ENCODE measurements around the gene ZFPL1.

ZFPL1 gene

GRCh38 chr11:65121865-65122696 is 38.1 kb downstream of the ZFPL1 start, which contains the start of the genes FAU and MRPL49:
Gene FAU (minus strand): TSS chr11:65122134. CDS start chr11:65121813, 321 bp downstream.
Gene MRPL49 (plus strand): TSS chr11:65122321. CDS start chr11:65122347, 26 bp downstream.
- no peaks in the 10 kb centered on the region for H3K27me3 ChIP-seq (ENCODE audit: insufficient read depth, low read length)
- H4K8ac ChIP-seq (ENCODE audit: low read depth, low read length) = peak within 1 kb of the TSS; percentile 78
- H2BK5ac ChIP-seq (ENCODE audit: low read depth, low read length, poor library complexity) = peak within 1 kb of the TSS; percentile 65
- H2AFZ ChIP-seq (ENCODE audit: insufficient read depth, low read length, poor library complexity) = peak within 1 kb of the TSS; percentile 56
- peak within 1 kb of the TSS; percentile 71 for H3K18ac ChIP-seq (ENCODE audit: low read length)
- no peak within 1 kb of the TSS for H2BK12ac ChIP-seq (ENCODE audit: low read length)
- H3K4ac ChIP-seq (ENCODE audit: low read depth, low read length) = peak within 1 kb of the TSS; percentile 85
- peak within 1 kb of the TSS; percentile 72 for H4K12ac ChIP-seq (ENCODE audit: low read depth, low read length)
- peak within 1 kb of the TSS; percentile 74 for H3K4me2 ChIP-seq (ENCODE audit: low read length)
- H3K9ac ChIP-seq (ENCODE audit: low read length) = peak within 1 kb of the TSS; percentile 90
- peaks cover 46 to 56% of the 10 kb centered on the region in 2 experiments for H3K36me3 ChIP-seq (ENCODE audit: control insufficient read depth in 1 of 2, insufficient read depth in 2 of 2, low read length in 2 of 2)
- H3K27ac ChIP-seq (ENCODE audit: low read depth, low read length) = peak within 1 kb of the TSS; percentile 80
- H3K23ac ChIP-seq (ENCODE audit: low read length) = no peak within 1 kb of the TSS
- peak within 1 kb of the TSS; percentile 85 for H3K4me3 ChIP-seq (ENCODE audit: low read depth, low read length)
- H3K4me1 ChIP-seq (ENCODE audit: control insufficient read depth in 1 of 2, insufficient read depth in 2 of 2, low read length in 2 of 2) = peaks cover 0 to 5% of the 10 kb centered on the region in 2 experiments
- no CpG with 5 or more reads among the region's 64 CpGs for WGBS (ENCODE audit: extremely low coverage, insufficient coverage, insufficient read length)
- peak within 1 kb of the TSS; percentile 84 for H3K14ac ChIP-seq (ENCODE audit: low read length)
- H3K79me2 ChIP-seq (ENCODE audit: control insufficient read depth, insufficient read depth, low read length, poor library complexity) = peaks cover 15% of the 10 kb centered on the region
- peak; percentile 99 for DNase-seq
- peak within 1 kb of the TSS; percentile 91 for H4K91ac ChIP-seq (ENCODE audit: low read depth, low read length)
- H3K79me1 ChIP-seq (ENCODE audit: low read length) = peaks cover 12% of the 10 kb centered on the region
- H3K9me3 ChIP-seq (ENCODE audit: insufficient read depth, low read depth, low read length) = no peaks in the 10 kb centered on the region
- peak within 1 kb of the TSS; percentile 53 for H2BK120ac ChIP-seq (ENCODE audit: insufficient read depth, low read length, poor library complexity)
- peak within 1 kb of the TSS; percentile 85 for H2AK5ac ChIP-seq (ENCODE audit: low read length)

- no peak for DNase-seq
- H3K27me3 ChIP-seq (ENCODE audit: insufficient read depth, low read length) = no peaks in the 10 kb centered on the region
- H3K23ac ChIP-seq (ENCODE audit: low read length) = no peak overlapping the region
- no peak overlapping the region for H3K4me2 ChIP-seq (ENCODE audit: low read length)
- H3K18ac ChIP-seq (ENCODE audit: low read length) = no peak overlapping the region
- no peak overlapping the region for H2AK5ac ChIP-seq (ENCODE audit: low read length)
- peaks cover 11% of the 10 kb centered on the region for H3K79me2 ChIP-seq (ENCODE audit: control insufficient read depth, insufficient read depth, low read length, poor library complexity)
- no peak overlapping the region for H4K91ac ChIP-seq (ENCODE audit: low read depth, low read length)
- no peak overlapping the region for H4K8ac ChIP-seq (ENCODE audit: low read depth, low read length)
- H2BK120ac ChIP-seq (ENCODE audit: insufficient read depth, low read length, poor library complexity) = no peak overlapping the region
- no peak overlapping the region for H3K27ac ChIP-seq (ENCODE audit: low read depth, low read length)
- H2BK5ac ChIP-seq (ENCODE audit: low read depth, low read length, poor library complexity) = no peak overlapping the region
- peak overlapping the region; percentile 16 for H3K4me3 ChIP-seq (ENCODE audit: low read depth, low read length)
- H3K36me3 ChIP-seq (ENCODE audit: control insufficient read depth in 1 of 2, insufficient read depth in 2 of 2, low read length in 2 of 2) = peaks cover 58 to 65% of the 10 kb centered on the region in 2 experiments
- H3K9ac ChIP-seq (ENCODE audit: low read length) = no peak overlapping the region
- H2BK12ac ChIP-seq (ENCODE audit: low read length) = no peak overlapping the region
- H3K14ac ChIP-seq (ENCODE audit: low read length) = no peak overlapping the region
- no peaks in the 10 kb centered on the region for H3K9me3 ChIP-seq (ENCODE audit: insufficient read depth, low read depth, low read length)
- no peak overlapping the region for H2AFZ ChIP-seq (ENCODE audit: insufficient read depth, low read length, poor library complexity)
- no CpG with 5 or more reads among the region's 5 CpGs for WGBS (ENCODE audit: extremely low coverage, insufficient coverage, insufficient read length)
- H3K4me1 ChIP-seq (ENCODE audit: control insufficient read depth in 1 of 2, insufficient read depth in 2 of 2, low read length in 2 of 2) = peaks cover 0 to 5% of the 10 kb centered on the region in 2 experiments
- peaks cover 8% of the 10 kb centered on the region for H3K79me1 ChIP-seq (ENCODE audit: low read length)
- peak overlapping the region; percentile 28 for H3K4ac ChIP-seq (ENCODE audit: low read depth, low read length)
- no peak overlapping the region for H4K12ac ChIP-seq (ENCODE audit: low read depth, low read length)
Observed at GRCh38 chr11:65124480-65125196, 40.6 kb downstream of the ZFPL1 start.

- no peak overlapping the region for H3K4me2 ChIP-seq (ENCODE audit: low read length)
- H4K8ac ChIP-seq (ENCODE audit: low read depth, low read length) = no peak overlapping the region
- no peak overlapping the region for H3K27ac ChIP-seq (ENCODE audit: low read depth, low read length)
Observed at GRCh38 chr11:65125197-65126056, 41.4 kb downstream of the ZFPL1 start.

More at GRCh38 chr11:65125197-65126056, 41.4 kb downstream of the ZFPL1 start:
- Histone ChIP-seq H4K12ac (ENCODE audit: low read depth, low read length) (no peak overlapping the region), H3K36me3 (ENCODE audit: control insufficient read depth in 1 of 2, insufficient read depth in 2 of 2, low read length in 2 of 2) (peaks cover 60 to 65% of the 10 kb centered on the region in 2 experiments), H3K4me1 (ENCODE audit: control insufficient read depth in 1 of 2, insufficient read depth in 2 of 2, low read length in 2 of 2) (peaks cover 0 to 5% of the 10 kb centered on the region in 2 experiments), H3K4me3 (ENCODE audit: low read depth, low read length) (no peak overlapping the region), H3K9ac (ENCODE audit: low read length) (no peak overlapping the region), H3K4ac (ENCODE audit: low read depth, low read length) (no peak overlapping the region), H2AFZ (ENCODE audit: insufficient read depth, low read length, poor library complexity) (no peak overlapping the region), H2BK12ac (ENCODE audit: low read length) (no peak overlapping the region), H4K91ac (ENCODE audit: low read depth, low read length) (no peak overlapping the region), H2AK5ac (ENCODE audit: low read length) (no peak overlapping the region), H3K79me1 (ENCODE audit: low read length) (peaks cover 8% of the 10 kb centered on the region), H3K79me2 (ENCODE audit: control insufficient read depth, insufficient read depth, low read length, poor library complexity) (peaks cover 11% of the 10 kb centered on the region), H3K27me3 (ENCODE audit: insufficient read depth, low read length) (no peaks in the 10 kb centered on the region), H3K14ac (ENCODE audit: low read length) (no peak overlapping the region), H3K23ac (ENCODE audit: low read length) (no peak overlapping the region), H2BK120ac (ENCODE audit: insufficient read depth, low read length, poor library complexity) (no peak overlapping the region), H3K9me3 (ENCODE audit: insufficient read depth, low read depth, low read length) (no peaks in the 10 kb centered on the region), H3K18ac (ENCODE audit: low read length) (no peak overlapping the region), H2BK5ac (ENCODE audit: low read depth, low read length, poor library complexity) (no peak overlapping the region)
- DNase-seq = no peak
- no CpG with 5 or more reads among the region's 12 CpGs for WGBS (ENCODE audit: extremely low coverage, insufficient coverage, insufficient read length)

Data from trophoblast cell (in vitro differentiated cells and primary cell).